HG03457 (cell line): Measurements from ENCODE around the gene PHYHIPL.

Experiments used
- ATAC-seq: cut with Tn5 transposase; IDR thresholded peaks from one replicate; pipeline ENCODE4 v1.9.1; 2021; ENCODE audit warnings: moderate number of reproducible peaks; ENCODE audit not compliant: unreplicated experiment

PHYHIPL gene

DNA sequence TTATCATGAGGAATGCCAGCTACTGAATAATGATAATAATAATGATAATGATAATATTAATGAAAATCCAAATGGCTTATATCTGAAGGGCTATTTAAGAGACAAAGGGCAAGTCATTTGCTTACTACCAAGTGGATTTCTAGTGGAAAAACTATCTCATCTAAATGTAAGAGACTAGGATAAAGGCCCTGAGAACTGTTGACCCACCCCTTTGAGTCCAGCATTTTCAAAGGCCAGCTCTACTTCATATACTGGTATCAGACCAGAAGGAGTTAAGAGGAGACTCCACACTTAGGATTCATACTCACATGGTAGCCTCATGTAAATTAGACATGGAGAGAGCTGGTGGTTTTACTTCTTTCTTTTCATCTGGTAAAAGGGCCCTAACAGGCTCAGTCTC, 76.0 kb downstream of the PHYHIPL start:
- ATAC-seq: no peak

- ATAC-seq: no peak
These were observed 79.0 kb downstream of the PHYHIPL start for GRCh38 chr10:59255463-59255862.

DNA sequence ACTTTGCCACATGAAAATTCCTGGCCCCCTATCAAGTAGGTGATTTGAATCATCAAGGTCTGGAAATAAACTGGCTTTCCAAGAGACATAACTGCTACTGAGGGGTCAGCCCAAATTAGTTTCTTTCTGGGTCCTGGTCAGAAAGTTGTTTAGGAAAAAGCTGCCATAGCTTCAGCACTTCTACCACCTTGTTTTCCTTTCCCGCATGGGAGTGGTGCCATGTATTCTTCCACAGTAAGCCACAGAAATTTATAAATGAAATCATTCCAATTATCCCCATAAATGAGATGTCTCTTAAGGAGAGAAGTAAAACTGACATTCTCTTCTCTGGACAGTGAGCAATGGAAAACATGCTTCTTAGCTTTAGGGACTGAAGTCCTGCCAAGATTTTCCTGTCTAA, 80.8 kb downstream of the PHYHIPL start:
- no peak for ATAC-seq

DNA sequence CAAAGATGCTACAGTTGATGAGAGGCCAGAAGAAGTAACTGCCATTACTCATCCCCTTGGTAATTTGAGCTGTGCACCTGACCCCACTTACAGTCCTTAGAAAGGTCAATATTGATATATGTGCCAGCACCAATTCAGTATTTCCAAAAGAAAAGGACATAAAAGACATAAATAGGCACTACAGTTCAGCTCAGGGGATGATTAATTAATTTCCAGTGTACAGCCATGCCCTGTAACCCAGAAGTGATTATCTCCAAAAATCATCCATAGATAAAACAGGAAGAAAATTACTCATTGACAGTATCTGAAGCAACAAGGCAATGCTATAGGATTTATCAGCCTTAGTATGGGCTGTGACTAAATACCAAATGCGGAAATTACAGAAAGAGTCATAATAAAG, 82.4 kb downstream of the PHYHIPL start:
- ATAC-seq: no peak

GRCh38 chr10:59265141-59265540, 88.7 kb downstream of the PHYHIPL start:
- ATAC-seq: no peak

GRCh38 chr10:59266321-59266720, 89.9 kb downstream of the PHYHIPL start:
- no peak for ATAC-seq

DNA sequence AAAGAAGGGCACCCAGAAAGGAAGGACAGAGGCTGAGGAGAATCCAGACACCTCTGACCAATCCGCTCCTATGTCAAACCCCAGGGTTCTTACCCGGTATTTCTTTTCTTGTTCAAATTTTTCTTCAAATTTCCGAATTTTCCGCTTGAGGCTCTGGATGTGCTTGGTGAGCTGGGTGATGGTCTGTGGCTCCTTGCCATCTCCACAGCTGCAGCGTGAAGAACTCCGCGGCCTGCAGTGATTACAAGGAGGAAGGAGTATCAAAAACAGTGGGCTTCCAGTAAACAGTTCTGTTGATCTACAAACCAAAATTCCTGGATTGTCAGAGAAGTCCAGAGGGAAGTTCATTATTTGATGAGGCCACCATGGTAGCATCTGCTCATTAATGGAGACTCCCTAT, 92.0 kb downstream of the PHYHIPL start:
- no peak for ATAC-seq

- no peak for ATAC-seq
These were observed 93.2 kb downstream of the PHYHIPL start for GRCh38 chr10:59269651-59270050.

GRCh38 chr10:59270492-59270891, 94.0 kb downstream of the PHYHIPL start:
- ATAC-seq: no peak

GRCh38 chr10:59271160-59271559, 94.7 kb downstream of the PHYHIPL start:
- no peak for ATAC-seq

DNA sequence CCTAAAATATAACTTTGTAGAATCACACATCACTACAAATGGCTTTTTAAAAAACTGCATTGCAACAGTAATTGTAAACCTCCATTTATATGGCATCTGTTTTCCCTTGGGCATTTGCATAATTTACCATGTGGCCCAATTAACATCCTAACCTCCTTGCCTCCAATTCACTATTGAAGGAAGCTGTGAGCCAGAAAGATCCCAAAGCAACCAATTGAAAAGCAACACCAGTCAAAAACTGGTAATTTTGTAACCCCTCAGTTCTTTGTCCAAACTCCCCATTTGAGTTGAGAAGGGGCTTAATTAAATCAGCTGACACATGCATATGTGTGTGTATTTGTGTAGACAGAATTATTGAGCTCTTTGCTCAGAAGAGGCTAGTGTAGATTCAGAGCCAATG, 95.6 kb downstream of the PHYHIPL start:
- no peak for ATAC-seq

DNA sequence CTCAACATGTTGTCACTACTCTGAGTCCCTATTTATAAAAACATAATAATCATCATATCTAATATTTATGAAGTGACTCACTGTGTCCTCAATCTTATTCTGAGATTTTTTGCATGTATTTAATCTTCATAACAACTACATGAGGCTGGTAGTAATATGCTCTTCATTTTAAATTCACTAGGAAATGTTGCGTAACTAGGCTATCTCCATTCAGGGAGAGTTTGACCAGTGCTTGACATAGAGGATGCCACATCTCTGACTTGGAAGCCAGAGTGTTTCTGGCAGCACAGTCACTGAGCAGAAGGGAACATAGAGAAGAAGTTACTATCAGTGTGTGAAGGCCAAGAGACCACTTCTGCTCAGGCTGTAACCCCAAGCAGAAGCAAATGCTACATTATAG, 97.0 kb downstream of the PHYHIPL start:
- no peak for ATAC-seq

GRCh38 chr10:59276133-59276532, 99.7 kb downstream of the PHYHIPL start:
- ATAC-seq: no peak

GRCh38 chr10:59276919-59277318, 100.5 kb downstream of the PHYHIPL start:
- no peak for ATAC-seq

DNA sequence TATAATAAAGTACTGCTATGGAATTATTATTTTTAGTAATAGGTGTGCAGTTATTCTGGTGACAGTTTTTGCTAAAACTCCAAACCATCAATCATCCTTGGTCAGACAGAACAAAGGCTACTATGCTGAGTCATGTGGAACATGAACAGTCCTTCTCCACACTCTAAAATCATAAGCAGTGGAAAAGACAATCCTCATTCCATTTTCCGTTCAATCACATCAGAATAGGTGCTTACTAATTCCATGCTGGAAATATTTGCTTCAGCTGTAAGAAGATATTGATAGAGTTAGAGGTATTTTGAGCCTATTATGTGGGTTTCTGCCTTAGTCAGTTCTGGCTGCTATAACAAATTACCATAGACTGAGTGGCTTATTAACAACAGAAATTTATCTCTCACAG, 103.0 kb downstream of the PHYHIPL start:
- ATAC-seq: no peak

GRCh38 chr10:59279991-59280505, 103.6 kb downstream of the PHYHIPL start:
- no peak for ATAC-seq

GRCh38 chr10:59281861-59282260, 105.4 kb downstream of the PHYHIPL start:
- ATAC-seq: no peak

GRCh38 chr10:59283456-59284091, 107.1 kb downstream of the PHYHIPL start:
- no peak for ATAC-seq

GRCh38 chr10:59284118-59284975, 107.9 kb downstream of the PHYHIPL start:
- no peak for ATAC-seq

GRCh38 chr10:59285073-59285472, 108.6 kb downstream of the PHYHIPL start:
- ATAC-seq: no peak

DNA sequence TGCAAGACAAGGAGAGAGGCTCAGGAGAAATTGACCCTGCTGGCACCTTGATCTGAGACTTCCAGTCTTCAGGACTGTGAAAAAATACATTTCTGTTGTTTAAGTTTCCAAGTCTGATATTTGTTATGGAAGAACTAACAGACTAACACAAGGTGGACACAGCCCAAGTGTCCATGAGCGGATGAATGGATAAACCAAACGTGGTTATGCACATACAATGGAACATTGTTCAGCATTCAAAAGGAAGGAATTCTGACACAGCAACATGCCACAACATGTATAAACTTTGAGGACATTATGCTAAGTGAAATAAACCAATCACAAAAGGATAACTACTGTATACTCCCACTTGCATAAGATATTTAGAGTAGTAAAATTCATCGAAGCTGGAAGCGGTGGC, 109.4 kb downstream of the PHYHIPL start:
- ATAC-seq: no peak

DNA sequence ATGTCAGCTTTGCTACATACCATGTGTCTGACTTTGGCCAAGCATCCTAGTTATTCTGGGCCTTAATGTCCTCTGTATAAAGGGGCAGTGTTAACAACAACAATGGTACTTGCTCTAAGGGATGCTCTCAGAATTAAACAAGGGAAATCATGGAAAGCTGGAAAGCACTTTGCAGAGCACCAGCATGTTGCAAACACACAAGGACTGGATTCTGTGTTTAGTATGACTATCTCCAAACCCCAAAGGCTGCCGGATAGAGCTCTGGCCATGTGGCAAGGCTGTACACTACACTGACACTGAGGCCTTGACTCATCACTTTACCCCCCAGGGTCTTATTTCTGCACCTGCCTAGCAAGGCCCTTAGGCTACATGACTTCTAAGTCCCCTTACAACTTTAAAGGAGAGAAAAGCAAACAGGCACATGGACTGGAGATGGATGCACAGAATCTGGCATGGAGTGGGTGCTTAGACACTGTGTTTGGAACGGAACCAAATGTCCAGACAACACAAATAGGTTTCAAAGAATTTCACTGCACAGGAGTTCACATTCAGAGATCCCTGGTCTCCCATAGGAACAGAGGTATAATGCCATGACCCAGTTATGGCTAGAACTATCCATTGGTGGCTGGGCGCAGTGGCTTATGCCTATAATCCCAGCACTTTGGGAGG, 111.3 kb downstream of the PHYHIPL start:
- no peak for ATAC-seq
